Endothelial cell of umbilical vein (primary cell): ENCODE measurements around the gene KCND2. TPM values are rescaled to one million over a fixed set of nuclear protein-coding genes. Genes with fewer than 3 reads are reported as not detected.

ENCODE experiments used
- BruUV-seq: library from RNA; stranded (reverse); fragments of 400-500 nt; replicated peaks from 2 replicates; lab custom pipeline; 2021; lab: Mats Ljungman, UMichigan
- CTCF ChIA-PET: fragments of 300-600, 350-600 bp; sonication (Branson Sonifier 250); formaldehyde crosslinking; loops from one replicate; lab custom pipeline; 2021; ENCODE audit warnings: antibody characterized with exemption, inconsistent platforms; lab: Charles Lee
- POLR2A ChIA-PET: fragments of 300-600, 350-600 bp; sonication (Branson Sonifier 250); formaldehyde crosslinking; loops from one replicate; lab custom pipeline; 2021; ENCODE audit warnings: antibody characterized with exemption, inconsistent platforms; lab: Charles Lee
- DNase-seq: peaks from one replicate; pipeline ENCODE4 v3.0.0-alpha.2; 2011; ENCODE audit warnings: low read depth, low spot score
- FAIRE-seq: peaks from 2 replicates; lab custom pipeline; 2011; peaks lifted over from hg19 to GRCh38; lab: Jason Lieb, UNC
- H2AFZ ChIP-seq: 2 replicates; pipeline ENCODE4 v1.6.0; 2012; ENCODE audit warnings: low read depth, low read length, control low read depth, inconsistent platforms
- H3K27ac ChIP-seq: 2 replicates; pipeline ENCODE4 v1.5.1; 2011; ENCODE audit warnings: low read depth, mild to moderate bottlenecking, control low read depth, low read length, moderate library complexity; ENCODE audit not compliant: insufficient read depth
- H3K27me3 ChIP-seq, 2 experiments: 2 replicates each; pipeline versions ENCODE4 v1.6.0 to v1.6.1; 2011; ENCODE audit warnings: low read length in 2 of 2, mixed read lengths in 1 of 2; ENCODE audit not compliant: control insufficient read depth in 2 of 2, insufficient read depth in 2 of 2
- H3K36me3 ChIP-seq, 2 experiments: 2 replicates in 1 of 2; 3 replicates in 1 of 2; pipeline ENCODE4 v1.5.1; 2011; ENCODE audit warnings: low read length in 2 of 2, mild to moderate bottlenecking in 1 of 2, moderate library complexity in 1 of 2; ENCODE audit not compliant: control insufficient read depth in 2 of 2, insufficient read depth in 2 of 2; ENCODE audit errors: extremely low read depth in 1 of 2
- H3K4me1 ChIP-seq: 3 replicates; pipeline ENCODE4 v1.5.1; 2011; ENCODE audit warnings: mild to moderate bottlenecking, low read length; ENCODE audit not compliant: control insufficient read depth, insufficient read depth; ENCODE audit errors: extremely low read depth
- H3K4me2 ChIP-seq: 2 replicates; pipeline ENCODE4 v1.6.1; 2011; ENCODE audit warnings: low read length, control low read depth, mixed read lengths; ENCODE audit not compliant: insufficient read depth
- H3K4me3 ChIP-seq, 3 experiments: fragments of 200-600 bp in 1 of 3; sonication (generic), shearing (Covaris generic) in 1 of 3; replicated peaks in 1 of 3; 2 replicates each; pipeline ENCODE4 v1.5.1; 2011 to 2016; ENCODE audit warnings: control low read depth in 3 of 3, low read length in 3 of 3, mild to moderate bottlenecking in 2 of 3, inconsistent platforms in 1 of 3, low read depth in 1 of 3, moderate library complexity in 1 of 3; ENCODE audit not compliant: insufficient read depth in 1 of 3
- H3K79me2 ChIP-seq: 2 replicates; pipeline ENCODE4 v1.6.0; 2012; ENCODE audit warnings: low read length, inconsistent platforms; ENCODE audit not compliant: control insufficient read depth, insufficient read depth
- H3K9ac ChIP-seq: replicated peaks from 2 replicates; pipeline ENCODE3; 2011; ENCODE audit warnings: low read length, control low read depth; ENCODE audit not compliant: insufficient read depth; ENCODE audit errors: extremely low read depth
- H3K9me1 ChIP-seq: replicated peaks from 3 replicates; pipeline ENCODE4 v1.6.0; 2011; ENCODE audit warnings: mild to moderate bottlenecking, low read length; ENCODE audit not compliant: control insufficient read depth, insufficient read depth; ENCODE audit errors: extremely low read depth
- H3K9me3 ChIP-seq: replicated peaks from 2 replicates; pipeline ENCODE4 v1.5.1; 2012; ENCODE audit warnings: low read length, inconsistent platforms; ENCODE audit not compliant: control insufficient read depth, insufficient read depth
- H4K20me1 ChIP-seq: replicated peaks from 2 replicates; pipeline ENCODE3; 2011; ENCODE audit warnings: mild to moderate bottlenecking, low read length; ENCODE audit not compliant: control insufficient read depth, insufficient read depth; ENCODE audit errors: extremely low read depth
- FOS ChIP-seq: IDR thresholded peaks from 2 replicates; pipeline ENCODE4 v1.6.1; 2011; ENCODE audit warnings: mild to moderate bottlenecking, low read length, moderate library complexity, borderline replicate concordance; ENCODE audit not compliant: insufficient read depth
- GATA2 ChIP-seq: IDR thresholded peaks from 2 replicates; pipeline ENCODE4 v1.7.0; 2011; ENCODE audit warnings: low read depth, mild to moderate bottlenecking, moderate library complexity, mixed read lengths, low read length; ENCODE audit not compliant: insufficient read length, insufficient read depth
- JUN ChIP-seq: IDR thresholded peaks from 2 replicates; pipeline ENCODE4 v1.6.1; 2011; ENCODE audit warnings: borderline replicate concordance, low read depth; ENCODE audit not compliant: insufficient read length, insufficient read depth
- MAX ChIP-seq: IDR thresholded peaks from 2 replicates; pipeline ENCODE4 v1.6.1; 2011; ENCODE audit not compliant: insufficient read depth, insufficient read length
- MYC ChIP-seq: IDR thresholded peaks from one replicate; pipeline ENCODE4 v1.6.1; 2011; ENCODE audit warnings: mild to moderate bottlenecking, low read depth, low read length
- POLR2A ChIP-seq: IDR thresholded peaks from 2 replicates; pipeline ENCODE4 v1.6.1; 2012; ENCODE audit warnings: low read depth, mild to moderate bottlenecking, control low read depth, low read length
- POLR2AphosphoS5 ChIP-seq: IDR thresholded peaks from 2 replicates; pipeline ENCODE4 v1.6.1; 2012; ENCODE audit warnings: low read depth, mild to moderate bottlenecking, control low read depth, low read length, moderate library complexity; ENCODE audit not compliant: insufficient read depth
- dilution Hi-C: fragments of 300-500 bp; cut with MboI; formaldehyde crosslinking; loops from one replicate; pipeline ENCODE4 v1.15.0; 2019; ENCODE audit warnings: low sequenced_read_pairs; ENCODE audit not compliant: extremely low pct_ligation_motif_present
- intact Hi-C: fragments of 100-400 bp; cut with micrococcal nuclease; formaldehyde crosslinking; loops from one replicate; pipeline ENCODE4 v1.10.0; 2022
- polyA plus RNA-seq, 4 experiments: library from polyadenylated mRNA; depleted of rRNA in 3 of 4; stranded (reverse) in 3 of 4; unstranded in 1 of 4; fragments of >200 nt; gene quantifications; 2 replicates each; pipeline versions ENCODE4 v1.2.1 to v1.2.3, GENCODE V29; 2011 to 2012; ENCODE audit warnings: missing spikeins in 1 of 4
- total RNA-seq: library from RNA; stranded (reverse); gene quantifications from 2 replicates; pipeline ENCODE4 v1.2.3, GENCODE V29; 2021

Gene KCND2
- total and polyA plus RNA-seq, 2 donors (not counting 3 experiments of a cell fraction or from before 2014, with no cell fraction given), result not detected

GRCh38 chr7:120583899-120584586 lies 311.1 kb downstream of the KCND2 start:
- Histone ChIP-seq H3K4me2 (peak overlapping the region; percentile 37), H3K79me2 (no peaks in the 10 kb centered on the region), H3K27me3 (no peaks in the 10 kb centered on the region), H3K9ac (peak overlapping the region; percentile 68), H3K9me1 (no peaks in the 10 kb centered on the region), H3K36me3 (no peaks in the 10 kb centered on the region), H3K4me3 (no peak overlapping the region), H2AFZ (peak overlapping the region; percentile 17), H3K9me3 (no peaks in the 10 kb centered on the region), H3K4me1 (peaks cover 18% of the 10 kb centered on the region), H3K27ac (peak overlapping the region; percentile 65), H4K20me1 (no peaks in the 10 kb centered on the region)
- BruUV-seq, result TSS peak; percentile 76
- POLR2A ChIA-PET, result no interaction called here
- CTCF ChIA-PET, result interaction anchor here (0.6 to 1.1 kb wide), 3 partner anchors 9 to 141 kb away, joined by 3 to 4 read pairs (median 3); no protein-coding TSS in a partner anchor
- intact Hi-C loops (loop anchor here (2.0 to 10.0 kb wide), 3 partner anchors 358 to 863 kb away; no protein-coding TSS in a partner anchor), dilution Hi-C loops (no loop called here)
- TF ChIP-seq FOS, result peak; percentile 55
- TF ChIP-seq POLR2A, result peak; percentile 48
- no peak for TF ChIP-seq GATA2
- no peak for TF ChIP-seq MAX
- no peak for TF ChIP-seq MYC
- TF ChIP-seq POLR2AphosphoS5, result peak; percentile 29
- TF ChIP-seq JUN, result peak; percentile 80
- FAIRE-seq (peak; percentile 91), DNase-seq (peak; percentile 77)
